ENCODE measurements around the gene EXOC2. TPM values are rescaled to one million over a fixed set of nuclear protein-coding genes. Genes with fewer than 3 reads are reported as not detected.

EXOC2 gene
- total RNA-seq, 1 donor from 2014 or later: 46.5 TPM

DNA sequence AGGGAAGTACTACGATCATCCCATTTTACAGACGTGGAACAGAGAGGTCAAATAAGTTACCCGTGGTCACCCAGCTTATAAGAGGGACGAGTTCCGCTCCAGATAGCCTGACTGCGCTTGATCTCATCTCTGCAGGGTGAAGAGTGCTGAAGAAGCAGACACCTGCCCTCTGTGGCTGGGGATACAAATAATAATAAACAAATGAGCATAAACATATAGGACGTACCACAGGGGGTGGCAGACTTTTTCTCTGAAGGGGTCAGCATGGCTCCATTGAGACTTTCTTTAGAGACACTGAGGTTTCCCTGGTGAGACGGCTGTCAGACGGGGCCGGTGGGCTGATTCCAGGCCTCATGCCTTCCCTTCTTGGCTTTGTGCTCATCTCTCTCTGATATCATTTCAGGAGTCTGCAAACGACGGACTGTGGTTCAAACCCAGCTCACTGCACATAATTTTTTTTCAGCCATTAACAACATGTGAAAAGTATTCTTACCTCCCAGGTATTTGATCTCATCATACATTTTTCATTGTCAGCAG, 254.2 kb downstream of the EXOC2 start:
- H3K27me3 ChIP-seq: no peaks in the 10 kb centered on the region
- no peaks in the 10 kb centered on the region for H3K79me2 ChIP-seq (ENCODE audit: low read depth)
- H2AFZ ChIP-seq (replicated peaks): no peak overlapping the region
- H3K4me3 ChIP-seq: no peak overlapping the region
- no peaks in the 10 kb centered on the region for H3K36me3 ChIP-seq
- no peak overlapping the region for H3K4me2 ChIP-seq
- H3F3A ChIP-seq (ENCODE audit: low read depth): no peaks in the 10 kb centered on the region
- H3K36me3 Mint-ChIP-seq: no peaks in the 10 kb centered on the region
- no peak overlapping the region for H3K4me3 Mint-ChIP-seq
- no peak for DNase-seq (ENCODE audit: low spot score)
- no peaks in the 10 kb centered on the region for H3K4me1 ChIP-seq
- peaks cover 6% of the 10 kb centered on the region for H3K27me3 Mint-ChIP-seq (ENCODE audit: insufficient read depth, low read depth)
- H3K9me3 Mint-ChIP-seq: peaks cover 5% of the 10 kb centered on the region
- H3K9ac ChIP-seq: no peak overlapping the region
- H4K20me1 ChIP-seq (ENCODE audit: low read depth): no peaks in the 10 kb centered on the region
- no peaks in the 10 kb centered on the region for H3K4me1 Mint-ChIP-seq
- H3K27ac ChIP-seq: no peak overlapping the region
- TF ChIP-seq EZH2 (IDR thresholded peaks at IDR 0.05) (no peak), EZH2phosphoT487 (IDR thresholded peaks at IDR 0.05) (no peak)
- TF ChIP-seq, protein P1, sequence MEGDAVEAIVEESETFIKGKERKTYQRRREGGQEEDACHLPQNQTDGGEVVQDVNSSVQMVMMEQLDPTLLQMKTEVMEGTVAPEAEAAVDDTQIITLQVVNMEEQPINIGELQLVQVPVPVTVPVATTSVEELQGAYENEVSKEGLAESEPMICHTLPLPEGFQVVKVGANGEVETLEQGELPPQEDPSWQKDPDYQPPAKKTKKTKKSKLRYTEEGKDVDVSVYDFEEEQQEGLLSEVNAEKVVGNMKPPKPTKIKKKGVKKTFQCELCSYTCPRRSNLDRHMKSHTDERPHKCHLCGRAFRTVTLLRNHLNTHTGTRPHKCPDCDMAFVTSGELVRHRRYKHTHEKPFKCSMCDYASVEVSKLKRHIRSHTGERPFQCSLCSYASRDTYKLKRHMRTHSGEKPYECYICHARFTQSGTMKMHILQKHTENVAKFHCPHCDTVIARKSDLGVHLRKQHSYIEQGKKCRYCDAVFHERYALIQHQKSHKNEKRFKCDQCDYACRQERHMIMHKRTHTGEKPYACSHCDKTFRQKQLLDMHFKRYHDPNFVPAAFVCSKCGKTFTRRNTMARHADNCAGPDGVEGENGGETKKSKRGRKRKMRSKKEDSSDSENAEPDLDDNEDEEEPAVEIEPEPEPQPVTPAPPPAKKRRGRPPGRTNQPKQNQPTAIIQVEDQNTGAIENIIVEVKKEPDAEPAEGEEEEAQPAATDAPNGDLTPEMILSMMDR (IDR thresholded peaks at IDR 0.05): no peak
- H3K9me3 ChIP-seq (ENCODE audit: low read depth): no peaks in the 10 kb centered on the region
- H3K27ac Mint-ChIP-seq: no peak overlapping the region

DNA sequence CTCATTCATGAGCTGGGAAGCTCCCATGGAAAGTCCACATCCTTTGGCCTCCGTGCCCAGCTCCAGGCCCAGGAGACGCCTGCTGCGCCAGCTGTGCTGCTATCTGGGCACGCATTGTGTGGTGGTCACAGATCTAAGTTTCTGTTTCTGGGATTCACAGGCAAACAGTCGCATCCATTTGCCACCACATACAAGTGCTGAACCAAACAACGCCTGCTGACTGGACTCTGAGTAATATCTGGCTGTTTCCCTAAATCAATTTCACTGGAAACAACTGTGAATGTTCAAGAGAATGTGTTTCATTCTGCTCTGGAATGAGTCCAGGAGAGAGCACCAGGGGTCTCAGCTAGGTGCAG, 255.9 kb downstream of the EXOC2 start:
- no peak overlapping the region for H3K4me2 ChIP-seq

GRCh38 chr6:436308-437036, 256.5 kb downstream of the EXOC2 start:
- H2AFZ ChIP-seq (replicated peaks): no peak overlapping the region
- peaks cover 6% of the 10 kb centered on the region for H3K27me3 Mint-ChIP-seq (ENCODE audit: insufficient read depth, low read depth)
- no peaks in the 10 kb centered on the region for H3K36me3 Mint-ChIP-seq
- no peaks in the 10 kb centered on the region for H3F3A ChIP-seq (ENCODE audit: low read depth)
- no peak overlapping the region for H3K27ac ChIP-seq
- H3K27ac Mint-ChIP-seq: no peak overlapping the region
- no peaks in the 10 kb centered on the region for H3K9me3 ChIP-seq (ENCODE audit: low read depth)
- H3K4me1 Mint-ChIP-seq: peaks cover 4% of the 10 kb centered on the region
- no peaks in the 10 kb centered on the region for H3K4me1 ChIP-seq
- H4K20me1 ChIP-seq (ENCODE audit: low read depth): no peaks in the 10 kb centered on the region
- TF ChIP-seq, protein P1 (IDR thresholded peaks at IDR 0.05): no peak
- TF ChIP-seq EZH2 (IDR thresholded peaks at IDR 0.05) (no peak), EZH2phosphoT487 (IDR thresholded peaks at IDR 0.05) (no peak)
- H3K4me3 ChIP-seq: no peak overlapping the region
- DNase-seq (ENCODE audit: low spot score): no peak
- H3K27me3 ChIP-seq: no peaks in the 10 kb centered on the region
- H3K9me3 Mint-ChIP-seq: peaks cover 2% of the 10 kb centered on the region
- H3K36me3 ChIP-seq: no peaks in the 10 kb centered on the region
- H3K79me2 ChIP-seq (ENCODE audit: low read depth): no peaks in the 10 kb centered on the region
- no peak overlapping the region for H3K4me3 Mint-ChIP-seq
- no peak overlapping the region for H3K9ac ChIP-seq
- H3K4me2 ChIP-seq: no peak overlapping the region

More for the DNA sequence above, 255.9 kb downstream of the EXOC2 start:
- no peaks in the 10 kb centered on the region for H3K36me3 Mint-ChIP-seq
- TF ChIP-seq, protein P1 (IDR thresholded peaks at IDR 0.05): no peak
- TF ChIP-seq EZH2 (IDR thresholded peaks at IDR 0.05) (no peak), EZH2phosphoT487 (IDR thresholded peaks at IDR 0.05) (no peak)
- H4K20me1 ChIP-seq (ENCODE audit: low read depth): no peaks in the 10 kb centered on the region
- no peak overlapping the region for H3K4me3 ChIP-seq
- no peak for DNase-seq (ENCODE audit: low spot score)
- H3K27me3 ChIP-seq: no peaks in the 10 kb centered on the region
- H3F3A ChIP-seq (ENCODE audit: low read depth): no peaks in the 10 kb centered on the region
- H3K27me3 Mint-ChIP-seq (ENCODE audit: insufficient read depth, low read depth): peaks cover 6% of the 10 kb centered on the region
- no peaks in the 10 kb centered on the region for H3K9me3 ChIP-seq (ENCODE audit: low read depth)
- no peak overlapping the region for H3K27ac ChIP-seq
- H3K79me2 ChIP-seq (ENCODE audit: low read depth): no peaks in the 10 kb centered on the region
- H3K36me3 ChIP-seq: no peaks in the 10 kb centered on the region
- H3K4me1 Mint-ChIP-seq: peaks cover 1% of the 10 kb centered on the region
- no peak overlapping the region for H3K9ac ChIP-seq
- no peak overlapping the region for H3K4me3 Mint-ChIP-seq
- no peak overlapping the region for H3K27ac Mint-ChIP-seq
- H2AFZ ChIP-seq (replicated peaks): no peak overlapping the region
- H3K4me1 ChIP-seq: no peaks in the 10 kb centered on the region
- H3K9me3 Mint-ChIP-seq: peaks cover 2% of the 10 kb centered on the region
